Large intestine (tissue), 3 donors: ENCODE data around the gene SLC8B1. TPM values are rescaled to one million over a fixed set of nuclear protein-coding genes. Genes with fewer than 3 reads are reported as not detected.

Experiments used
- DNase-seq, 2 donors: peaks; one replicate each; pipeline versions ENCODE4 v3.0.0 to v3.0.0-alpha.2; 2013
- H3K27ac ChIP-seq: one replicate; pipeline ENCODE4 v1.5.1; 2013; ENCODE audit warnings: low read length
- H3K27me3 ChIP-seq: 2 replicates; pipeline ENCODE4 v1.6.1; 2013; ENCODE audit warnings: low read length; ENCODE audit not compliant: control insufficient read depth, insufficient read depth
- H3K36me3 ChIP-seq: 2 replicates; pipeline ENCODE4 v1.6.1; 2013; ENCODE audit warnings: low read length; ENCODE audit not compliant: control insufficient read depth, insufficient read depth
- H3K4me1 ChIP-seq: one replicate; pipeline ENCODE4 v1.6.1; 2013; ENCODE audit warnings: low read length; ENCODE audit not compliant: control insufficient read depth, insufficient read depth
- H3K4me3 ChIP-seq: one replicate; pipeline ENCODE4 v1.5.1; 2013; ENCODE audit warnings: low read length
- H3K9me3 ChIP-seq: one replicate; pipeline ENCODE4 v1.6.1; 2013; ENCODE audit warnings: mild to moderate bottlenecking, low read depth, low read length, moderate library complexity; ENCODE audit not compliant: control insufficient read depth
- WGBS: methylation state at CpG from one replicate; pipeline ENCODE4 v1.1.5; 2013; ENCODE audit warnings: low lambda C conversion rate; ENCODE audit not compliant: insufficient coverage; 5-methylcytosine and 5-hydroxymethylcytosine counted together
- polyA plus RNA-seq: library from polyadenylated mRNA; unstranded; fragments of 120-200 nt; gene quantifications from one replicate; pipeline ENCODE4 v1.2.1, GENCODE V29; 2013

SLC8B1 gene
- polyA plus RNA-seq, 1 donor: 18.1 TPM

GRCh38 chr12:113296557-113297213 is 38.2 kb downstream of the SLC8B1 start:
- no CpG with 5 or more reads among the region's 23 CpGs for WGBS
- peaks cover 16% of the 10 kb centered on the region for H3K4me1 ChIP-seq
- H3K36me3 ChIP-seq: peaks cover 71% of the 10 kb centered on the region
- no peak for DNase-seq
- H3K27ac ChIP-seq: no peak overlapping the region
- no peaks in the 10 kb centered on the region for H3K27me3 ChIP-seq
- no peaks in the 10 kb centered on the region for H3K9me3 ChIP-seq
- no peak overlapping the region for H3K4me3 ChIP-seq

- WGBS: no CpG with 5 or more reads among the region's 24 CpGs
- H3K4me1 ChIP-seq: peaks cover 16% of the 10 kb centered on the region
- no peaks in the 10 kb centered on the region for H3K9me3 ChIP-seq
- no peak overlapping the region for H3K27ac ChIP-seq
- H3K36me3 ChIP-seq: peaks cover 78% of the 10 kb centered on the region
- no peaks in the 10 kb centered on the region for H3K27me3 ChIP-seq
- no peak for DNase-seq
- H3K4me3 ChIP-seq: no peak overlapping the region
Measured at GRCh38 chr12:113295886-113296556, 38.9 kb downstream of the SLC8B1 start.

- DNase-seq: no peak
- Histone ChIP-seq H3K9me3 (no peaks in the 10 kb centered on the region), H3K27me3 (no peaks in the 10 kb centered on the region), H3K27ac (no peak overlapping the region), H3K4me1 (no peaks in the 10 kb centered on the region), H3K36me3 (peaks cover 94% of the 10 kb centered on the region), H3K4me3 (no peak overlapping the region)
- no CpG with 5 or more reads among the region's 10 CpGs for WGBS
Measured at GRCh38 chr12:113293100-113293499, 41.8 kb downstream of the SLC8B1 start.

- WGBS: no CpG with 5 or more reads among the region's 7 CpGs
- peaks cover 94% of the 10 kb centered on the region for H3K36me3 ChIP-seq
- H3K4me3 ChIP-seq: no peak overlapping the region
- H3K9me3 ChIP-seq: no peaks in the 10 kb centered on the region
- no peaks in the 10 kb centered on the region for H3K27me3 ChIP-seq
- DNase-seq: no peak
- no peaks in the 10 kb centered on the region for H3K4me1 ChIP-seq
- no peak overlapping the region for H3K27ac ChIP-seq
Measured at GRCh38 chr12:113292547-113292946, 42.4 kb downstream of the SLC8B1 start.

GRCh38 chr12:113292091-113292490 is 42.8 kb downstream of the SLC8B1 start:
- H3K27ac ChIP-seq: no peak overlapping the region
- no peaks in the 10 kb centered on the region for H3K9me3 ChIP-seq
- H3K27me3 ChIP-seq: no peaks in the 10 kb centered on the region
- 57% methylated on average over 1 of the region's 6 CpGs for WGBS
- H3K4me1 ChIP-seq: no peaks in the 10 kb centered on the region
- peaks cover 95% of the 10 kb centered on the region for H3K36me3 ChIP-seq
- H3K4me3 ChIP-seq: no peak overlapping the region
- no peak for DNase-seq

GRCh38 chr12:113291586-113291985 is 43.3 kb downstream of the SLC8B1 start:
- H3K9me3 ChIP-seq: no peaks in the 10 kb centered on the region
- no peak for DNase-seq
- no peaks in the 10 kb centered on the region for H3K27me3 ChIP-seq
- no CpG with 5 or more reads among the region's 17 CpGs for WGBS
- peaks cover 94% of the 10 kb centered on the region for H3K36me3 ChIP-seq
- no peaks in the 10 kb centered on the region for H3K4me1 ChIP-seq
- no peak overlapping the region for H3K27ac ChIP-seq
- no peak overlapping the region for H3K4me3 ChIP-seq

- Histone ChIP-seq H3K27me3 (no peaks in the 10 kb centered on the region), H3K36me3 (peaks cover 95% of the 10 kb centered on the region), H3K4me3 (no peak overlapping the region), H3K9me3 (no peaks in the 10 kb centered on the region), H3K4me1 (no peaks in the 10 kb centered on the region), H3K27ac (no peak overlapping the region)
- no CpG with 5 or more reads among the region's 5 CpGs for WGBS
- DNase-seq: no peak
Measured at GRCh38 chr12:113290506-113290905, 44.4 kb downstream of the SLC8B1 start.

- no peaks in the 10 kb centered on the region for H3K4me1 ChIP-seq
- peaks cover 97% of the 10 kb centered on the region for H3K36me3 ChIP-seq
- no peaks in the 10 kb centered on the region for H3K9me3 ChIP-seq
- no CpG with 5 or more reads among the region's 2 CpGs for WGBS
- no peaks in the 10 kb centered on the region for H3K27me3 ChIP-seq
- no peak overlapping the region for H3K27ac ChIP-seq
- H3K4me3 ChIP-seq: no peak overlapping the region
- DNase-seq: no peak
Measured at GRCh38 chr12:113289361-113289760, 45.5 kb downstream of the SLC8B1 start.

GRCh38 chr12:113287899-113288282 is 47.0 kb downstream of the SLC8B1 start:
- no CpG with 5 or more reads among the region's 19 CpGs for WGBS
- Histone ChIP-seq H3K4me3 (no peak overlapping the region), H3K27me3 (no peaks in the 10 kb centered on the region), H3K36me3 (peaks cover 97% of the 10 kb centered on the region), H3K9me3 (no peaks in the 10 kb centered on the region), H3K4me1 (no peaks in the 10 kb centered on the region), H3K27ac (no peak overlapping the region)
- DNase-seq: no peak

- Histone ChIP-seq H3K36me3 (peaks cover 91% of the 10 kb centered on the region), H3K4me1 (no peaks in the 10 kb centered on the region), H3K9me3 (no peaks in the 10 kb centered on the region), H3K27ac (no peak overlapping the region), H3K4me3 (no peak overlapping the region), H3K27me3 (no peaks in the 10 kb centered on the region)
- WGBS: no CpG with 5 or more reads among the region's 21 CpGs
- no peak for DNase-seq
Measured at GRCh38 chr12:113287146-113287898, 47.6 kb downstream of the SLC8B1 start.
